Astrocyte (in vitro differentiated cells and primary cell): Measurements from ENCODE around the gene ZNF674. TPM values are rescaled to one million over a fixed set of nuclear protein-coding genes. Genes with fewer than 3 reads are reported as not detected.

Source experiments
- DNase-seq: peaks from one replicate; pipeline ENCODE4 v3.0.0-alpha.2; 2010; ENCODE audit warnings: low read depth
- FAIRE-seq: peaks from 2 replicates; lab custom pipeline; 2011; peaks lifted over from hg19 to GRCh38; lab: Jason Lieb, UNC
- H2AFZ ChIP-seq: 2 replicates; pipeline ENCODE4 v1.6.0; 2012; ENCODE audit warnings: low read depth, low read length, inconsistent platforms
- H3K27ac ChIP-seq: 2 replicates; pipeline ENCODE4 v1.5.1; 2011; ENCODE audit warnings: low read depth, low read length, inconsistent platforms
- H3K27me3 ChIP-seq: 2 replicates; pipeline ENCODE4 v1.6.0; 2011; ENCODE audit warnings: low read length, inconsistent platforms; ENCODE audit not compliant: insufficient read depth
- H3K36me3 ChIP-seq: 2 replicates; pipeline ENCODE4 v1.5.1; 2011; ENCODE audit warnings: low read length, inconsistent platforms; ENCODE audit not compliant: insufficient read depth
- H3K4me1 ChIP-seq: 2 replicates; pipeline ENCODE4 v1.5.1; 2011; ENCODE audit warnings: low read length, inconsistent platforms; ENCODE audit not compliant: insufficient read depth
- H3K4me2 ChIP-seq: 2 replicates; pipeline ENCODE4 v1.6.0; 2012; ENCODE audit warnings: low read length, inconsistent platforms
- H3K4me3 ChIP-seq: 2 replicates; pipeline ENCODE4 v1.5.1; 2011; ENCODE audit warnings: low read depth, mild to moderate bottlenecking, low read length, inconsistent platforms; ENCODE audit not compliant: insufficient read depth
- H3K79me2 ChIP-seq: 2 replicates; pipeline ENCODE4 v1.6.0; 2012; ENCODE audit warnings: mild to moderate bottlenecking, low read length, inconsistent platforms; ENCODE audit not compliant: insufficient read depth
- H3K9ac ChIP-seq: 2 replicates; pipeline ENCODE4 v1.6.0; 2012; ENCODE audit warnings: mild to moderate bottlenecking, low read length, inconsistent platforms
- H3K9me3 ChIP-seq: 2 replicates; pipeline ENCODE4 v1.5.1; 2012; ENCODE audit warnings: low read depth, mild to moderate bottlenecking, low read length, inconsistent platforms; ENCODE audit not compliant: insufficient read depth
- H4K20me1 ChIP-seq: 2 replicates; pipeline ENCODE4 v1.6.0; 2012; ENCODE audit warnings: low read length, inconsistent platforms; ENCODE audit not compliant: insufficient read depth
- H3K27ac Mint-ChIP-seq: one replicate; pipeline ENCODE4 v1.8.0; 2021; ENCODE audit warnings: mild to moderate bottlenecking, mixed read lengths; ENCODE audit not compliant: unreplicated experiment
- H3K27me3 Mint-ChIP-seq: one replicate; pipeline ENCODE4 v1.8.0; 2021; ENCODE audit warnings: low read depth, mixed read lengths; ENCODE audit not compliant: unreplicated experiment
- H3K36me3 Mint-ChIP-seq: one replicate; pipeline ENCODE4 v1.8.0; 2021; ENCODE audit warnings: low read depth, mixed read lengths; ENCODE audit not compliant: unreplicated experiment
- H3K4me1 Mint-ChIP-seq: one replicate; pipeline ENCODE4 v1.8.0; 2021; ENCODE audit warnings: low read depth, mixed read lengths; ENCODE audit not compliant: unreplicated experiment
- H3K4me3 Mint-ChIP-seq: one replicate; pipeline ENCODE4 v1.8.0; 2021; ENCODE audit warnings: mild to moderate bottlenecking, moderate library complexity, mixed read lengths; ENCODE audit not compliant: unreplicated experiment
- H3K9me3 Mint-ChIP-seq: one replicate; pipeline ENCODE4 v1.8.0; 2021; ENCODE audit warnings: mild to moderate bottlenecking, mixed read lengths; ENCODE audit not compliant: unreplicated experiment
- CTCF ChIP-seq: IDR thresholded peaks from 2 replicates; pipeline ENCODE4 v1.5.1; 2011; ENCODE audit warnings: low read depth, mild to moderate bottlenecking, inconsistent platforms, low read length, moderate library complexity; ENCODE audit not compliant: insufficient read depth
- EZH2 ChIP-seq: IDR thresholded peaks from 2 replicates; pipeline ENCODE4 v1.6.1; 2012; ENCODE audit warnings: mild to moderate bottlenecking, low read length, inconsistent platforms; ENCODE audit not compliant: insufficient read depth
- total RNA-seq: library from RNA; stranded (reverse); gene quantifications from 2 replicates; pipeline ENCODE4 v1.2.1, GENCODE V29; 2021

ZNF674 gene
- total RNA-seq, 1 donor from 2014 or later, result 5.5 TPM

GRCh38 chrX:46506076-46506475 is 39.1 kb downstream of the ZNF674 start:
- H3K4me3 Mint-ChIP-seq, result no peak overlapping the region
- H2AFZ ChIP-seq, result no peak overlapping the region
- H3K4me1 ChIP-seq, result no peaks in the 10 kb centered on the region
- H3K4me1 Mint-ChIP-seq, result no peaks in the 10 kb centered on the region
- peaks cover 17% of the 10 kb centered on the region for H3K9me3 Mint-ChIP-seq
- no peaks in the 10 kb centered on the region for H3K79me2 ChIP-seq
- peaks cover 20% of the 10 kb centered on the region for H3K36me3 Mint-ChIP-seq
- H3K27me3 ChIP-seq, result no peaks in the 10 kb centered on the region
- H4K20me1 ChIP-seq, result no peaks in the 10 kb centered on the region
- H3K36me3 ChIP-seq, result no peaks in the 10 kb centered on the region
- no peak overlapping the region for H3K4me2 ChIP-seq
- no peak overlapping the region for H3K4me3 ChIP-seq
- no peak overlapping the region for H3K27ac ChIP-seq
- no peak overlapping the region for H3K9ac ChIP-seq
- no peak overlapping the region for H3K27ac Mint-ChIP-seq
- no peak for TF ChIP-seq EZH2
- TF ChIP-seq CTCF, result no peak
- H3K9me3 ChIP-seq, result peaks cover 6% of the 10 kb centered on the region
- H3K27me3 Mint-ChIP-seq, result no peaks in the 10 kb centered on the region
- FAIRE-seq (no peak), DNase-seq (no peak)

DNA sequence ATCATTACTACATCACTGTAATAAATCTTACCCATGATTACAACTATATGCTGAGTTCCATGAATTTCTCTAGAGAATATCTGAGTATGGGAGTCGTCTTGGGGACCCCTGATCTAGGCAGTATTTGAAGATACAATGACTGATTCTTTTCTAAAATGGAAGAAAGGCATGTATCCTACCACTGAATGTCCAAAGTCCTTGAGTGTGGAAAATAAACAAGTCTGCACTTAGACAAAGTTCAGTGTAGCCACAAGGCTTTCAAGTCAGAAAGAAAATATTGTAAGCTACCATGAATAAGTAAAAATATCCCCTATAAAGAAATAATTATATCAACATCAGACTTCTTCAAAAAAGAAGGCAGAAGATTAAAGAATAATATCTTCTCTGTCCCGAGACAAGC is 42.4 kb downstream of the ZNF674 start:
- Histone ChIP-seq H3K27ac (no peak overlapping the region), H3K9ac (no peak overlapping the region), H3K4me3 (no peak overlapping the region), H4K20me1 (no peaks in the 10 kb centered on the region), H3K4me2 (no peak overlapping the region), H2AFZ (no peak overlapping the region), H3K79me2 (no peaks in the 10 kb centered on the region), H3K27me3 (no peaks in the 10 kb centered on the region), H3K36me3 (no peaks in the 10 kb centered on the region), H3K9me3 (peaks cover 9% of the 10 kb centered on the region), H3K4me1 (no peaks in the 10 kb centered on the region)
- no peak for TF ChIP-seq CTCF
- no peak for TF ChIP-seq EZH2
- Mint-ChIP-seq H3K27me3 (no peaks in the 10 kb centered on the region), H3K4me1 (no peaks in the 10 kb centered on the region), H3K27ac (no peak overlapping the region), H3K36me3 (peaks cover 31% of the 10 kb centered on the region), H3K4me3 (no peak overlapping the region), H3K9me3 (peaks cover 35% of the 10 kb centered on the region)
- FAIRE-seq (no peak), DNase-seq (no peak)

DNA sequence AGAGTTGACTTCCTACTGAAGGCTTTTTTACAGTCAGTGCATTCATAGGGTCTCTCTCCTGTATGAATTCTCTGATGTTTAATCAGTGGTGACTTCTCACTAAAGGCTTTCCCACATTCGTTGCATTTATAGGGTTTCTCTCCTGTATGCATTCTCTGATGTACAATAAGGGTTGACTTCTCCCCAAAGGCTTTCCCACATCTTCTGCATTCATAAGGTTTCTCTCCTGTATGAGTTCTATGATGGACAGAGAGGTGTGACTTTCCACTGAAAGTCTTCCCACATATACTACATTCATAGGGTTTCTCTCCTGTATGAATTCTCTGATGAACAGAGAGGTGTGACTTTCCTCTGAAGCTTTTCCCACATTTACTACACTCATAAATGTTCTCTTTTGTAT is 45.2 kb downstream of the ZNF674 start:
- Histone ChIP-seq H3K4me2 (no peak overlapping the region), H3K4me1 (no peaks in the 10 kb centered on the region), H2AFZ (no peak overlapping the region), H3K4me3 (no peak overlapping the region), H3K9me3 (peaks cover 9% of the 10 kb centered on the region), H3K79me2 (no peaks in the 10 kb centered on the region), H3K27me3 (no peaks in the 10 kb centered on the region), H3K36me3 (no peaks in the 10 kb centered on the region), H4K20me1 (no peaks in the 10 kb centered on the region), H3K9ac (no peak overlapping the region), H3K27ac (no peak overlapping the region)
- Mint-ChIP-seq H3K27me3 (no peaks in the 10 kb centered on the region), H3K9me3 (peaks cover 30% of the 10 kb centered on the region), H3K4me1 (no peaks in the 10 kb centered on the region), H3K36me3 (peaks cover 20% of the 10 kb centered on the region), H3K4me3 (no peak overlapping the region), H3K27ac (no peak overlapping the region)
- TF ChIP-seq EZH2 (no peak), CTCF (no peak)
- FAIRE-seq (no peak), DNase-seq (no peak)
